OCI-LY1 (cell line): ENCODE measurements around the gene CNOT8.

Source experiments
- H2AFZ ChIP-seq: fragments of 200-600 bp; sonication (generic), shearing (Covaris generic); 2 replicates; pipeline ENCODE4 v1.6.0; 2014; ENCODE audit warnings: antibody characterized with exemption, mild to moderate bottlenecking, low read length
- H3F3A ChIP-seq: fragments of 200-600 bp; sonication (generic), shearing (Covaris generic); 2 replicates; pipeline ENCODE4 v1.6.0; 2014; ENCODE audit warnings: mild to moderate bottlenecking, antibody characterized with exemption, low read length, moderate library complexity; ENCODE audit not compliant: insufficient read depth
- H3K27ac ChIP-seq: fragments of 200-600 bp; sonication (generic); 2 replicates; pipeline ENCODE4 v1.5.1; 2014; ENCODE audit warnings: low read length, mixed run types, mild to moderate bottlenecking, low read depth; ENCODE audit not compliant: poor library complexity, severe bottlenecking
- H3K27me3 ChIP-seq: fragments of 200-600 bp; sonication (generic); 2 replicates; pipeline ENCODE4 v1.6.0; 2014; ENCODE audit warnings: antibody characterized with exemption, mild to moderate bottlenecking, low read length, moderate library complexity; ENCODE audit not compliant: insufficient read depth
- H3K36me3 ChIP-seq: fragments of 200-600 bp; sonication (generic); 2 replicates; pipeline ENCODE4 v1.6.1; 2014; ENCODE audit warnings: mild to moderate bottlenecking, antibody characterized with exemption, low read length, moderate library complexity, mixed read lengths; ENCODE audit not compliant: insufficient read depth
- H3K4me1 ChIP-seq: fragments of 200-600 bp; sonication (generic); 2 replicates; pipeline ENCODE4 v1.5.1; 2014; ENCODE audit warnings: mild to moderate bottlenecking, low read length, moderate library complexity; ENCODE audit not compliant: insufficient read depth, severe bottlenecking
- H3K4me2 ChIP-seq: fragments of 200-600 bp; sonication (generic), shearing (Covaris generic); 2 replicates; pipeline ENCODE4 v1.6.1; 2014; ENCODE audit warnings: low read length
- H3K4me3 ChIP-seq: fragments of 200-600 bp; sonication (generic); 2 replicates; pipeline ENCODE4 v1.5.1; 2014; ENCODE audit warnings: low read length, low read depth, mild to moderate bottlenecking, mixed read lengths; ENCODE audit not compliant: poor library complexity, severe bottlenecking
- H3K79me2 ChIP-seq: fragments of 200-600 bp; shearing (Covaris generic); 2 replicates; pipeline ENCODE4 v1.6.1; 2016; ENCODE audit warnings: mixed run types, low read length, mixed read lengths; ENCODE audit not compliant: insufficient read depth
- H3K9ac ChIP-seq: fragments of 200-600 bp; sonication (generic), shearing (Covaris generic); 2 replicates; pipeline ENCODE4 v1.6.1; 2014; ENCODE audit warnings: mild to moderate bottlenecking, low read length, mixed read lengths
- H3K9me2 ChIP-seq: fragments of 200-600 bp; sonication (generic), shearing (Covaris generic); 2 replicates; pipeline ENCODE4 v1.6.1; 2014; ENCODE audit warnings: low read depth, mild to moderate bottlenecking, low read length, mixed read lengths
- H3K9me3 ChIP-seq: fragments of 200-600 bp; shearing (Covaris generic); 2 replicates; pipeline ENCODE4 v1.6.1; 2014; ENCODE audit warnings: low read length, mixed read lengths
- H4K20me1 ChIP-seq: fragments of 200-600 bp; sonication (generic), shearing (Covaris generic); 2 replicates; pipeline ENCODE4 v1.6.0; 2016; ENCODE audit warnings: mild to moderate bottlenecking, low read length; ENCODE audit not compliant: insufficient read depth
- CTCF ChIP-seq: fragments of 200-600 bp; sonication (generic), shearing (Covaris generic); IDR thresholded peaks from 2 replicates; pipeline ENCODE4 v1.5.1; 2017; ENCODE audit warnings: mild to moderate bottlenecking, antibody characterized with exemption, low read length, moderate library complexity, mixed read lengths
- EZH2 ChIP-seq: fragments of 200-600 bp; sonication (generic), shearing (Covaris generic); IDR thresholded peaks from 2 replicates; pipeline ENCODE4 v1.8.0; 2017; ENCODE audit warnings: borderline replicate concordance, mixed run types, mild to moderate bottlenecking, antibody characterized with exemption, low read length, moderate library complexity, mixed read lengths

CNOT8 gene

GRCh38 chr5:154851351-154851750 lies 7.1 kb upstream of the CNOT8 start:
- Histone ChIP-seq H3K9ac (no peak overlapping the region), H3K9me2 (no peaks in the 10 kb centered on the region), H2AFZ (no peak overlapping the region), H3K79me2 (no peaks in the 10 kb centered on the region), H3K4me3 (no peak overlapping the region), H3K9me3 (no peaks in the 10 kb centered on the region), H3K4me1 (no peaks in the 10 kb centered on the region), H4K20me1 (no peaks in the 10 kb centered on the region), H3K36me3 (no peaks in the 10 kb centered on the region), H3K4me2 (no peak overlapping the region), H3F3A (no peaks in the 10 kb centered on the region), H3K27ac (no peak overlapping the region), H3K27me3 (no peaks in the 10 kb centered on the region)
- TF ChIP-seq CTCF, result no peak
- no peak for TF ChIP-seq EZH2

DNA sequence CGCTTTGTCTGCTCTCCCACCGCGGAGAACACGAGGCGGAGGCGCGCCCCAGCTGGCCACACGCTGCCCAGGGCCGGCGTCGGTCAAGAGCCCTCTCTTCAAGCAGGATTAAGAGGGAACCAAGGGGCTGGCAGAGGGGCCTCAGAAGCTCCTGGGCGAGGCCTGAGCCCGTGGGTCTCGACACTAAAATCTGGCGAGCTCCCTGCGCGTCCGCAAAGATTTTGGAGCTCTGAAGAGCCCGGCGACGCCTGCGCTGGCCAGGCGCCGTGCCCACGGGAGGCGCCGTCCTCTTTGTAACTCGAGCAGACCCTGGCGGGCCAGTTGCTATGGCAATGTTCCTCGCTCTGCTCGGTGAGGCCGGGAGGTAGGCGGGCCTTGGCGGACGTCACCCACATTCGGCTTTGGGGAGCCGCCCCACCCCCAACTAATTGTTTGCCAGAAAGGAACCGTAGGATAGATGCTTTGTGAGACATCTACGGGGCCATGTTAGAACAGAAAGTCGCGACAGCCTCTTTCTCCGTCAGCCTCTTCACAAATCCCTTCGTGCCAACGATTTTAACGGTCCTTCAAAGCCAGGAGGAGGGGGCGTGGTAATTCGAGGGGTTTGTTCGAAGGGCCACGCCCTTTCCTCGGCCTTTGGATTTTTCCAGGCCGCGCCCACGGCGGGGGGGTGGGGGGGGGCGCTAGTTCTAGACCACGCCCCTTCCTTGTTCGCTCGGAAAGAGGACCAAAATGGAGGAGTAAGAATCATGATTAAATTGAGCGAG lies 714 bp upstream of the CNOT8 start:
- H3K36me3 ChIP-seq, result peaks cover 12% of the 10 kb centered on the region; the same call in 1 of the 2 replicates
- no peak for TF ChIP-seq EZH2
- TF ChIP-seq CTCF, result no peak

GRCh38 chr5:154858972-154859871 lies 795 bp downstream of the CNOT8 start:
- Histone ChIP-seq H3K9me2 (no peaks in the 10 kb centered on the region), H3K4me2 (peak overlapping the region; percentile 97), H3K36me3 (peaks cover 27% of the 10 kb centered on the region), H3F3A (no peaks in the 10 kb centered on the region), H3K9ac (peak overlapping the region; percentile 80), H3K4me3 (peak overlapping the region; percentile 82), H3K4me1 (peaks cover 39% of the 10 kb centered on the region), H3K27ac (peak overlapping the region; percentile 95), H2AFZ (no peak overlapping the region), H3K9me3 (no peaks in the 10 kb centered on the region), H4K20me1 (no peaks in the 10 kb centered on the region), H3K27me3 (no peaks in the 10 kb centered on the region), H3K79me2 (peaks cover 50% of the 10 kb centered on the region)
- TF ChIP-seq EZH2 (no peak), CTCF (no peak)

More for the DNA sequence above, 714 bp upstream of the CNOT8 start:
- H3F3A ChIP-seq, result no peaks in the 10 kb centered on the region
- H3K9ac ChIP-seq, result peak overlapping the region; percentile 80
- no peaks in the 10 kb centered on the region for H4K20me1 ChIP-seq
- H3K79me2 ChIP-seq, result peaks cover 39% of the 10 kb centered on the region
- H3K9me3 ChIP-seq, result no peaks in the 10 kb centered on the region
- peak overlapping the region; percentile 95 for H3K27ac ChIP-seq
- H3K4me3 ChIP-seq, result peak overlapping the region; percentile 82
- peak overlapping the region; percentile 97 for H3K4me2 ChIP-seq
- H2AFZ ChIP-seq, result no peak overlapping the region
- H3K4me1 ChIP-seq, result peaks cover 37% of the 10 kb centered on the region
- no peaks in the 10 kb centered on the region for H3K27me3 ChIP-seq
- no peaks in the 10 kb centered on the region for H3K9me2 ChIP-seq
